ENCODE measurements around the gene PMVK.
"Not testable (repeated sequence)": the region's sequence is repeated elsewhere in the genome, so short reads cannot be mapped to it uniquely, and the experiment has no call there.

PMVK gene

GRCh38 chr1:154936555-154937084 is at the start of gene PMVK:
Gene PMVK (minus strand): TSS chr1:154936719. CDS start chr1:154936685, 34 bp downstream.
- peak; percentile 92 for DNase-seq (ENCODE audit: low read depth)

GRCh38 chr1:154983776-154984466 is 47.4 kb upstream of the PMVK start:
- no peak for DNase-seq (ENCODE audit: low read depth)

- peak; percentile 89 for DNase-seq (ENCODE audit: low read depth)
Measured at GRCh38 chr1:154982897-154983648, 46.6 kb upstream of the PMVK start, which contains the start of gene FLAD1. Gene FLAD1 (plus strand): TSS chr1:154983344. CDS start chr1:154983695, 351 bp downstream.

GRCh38 chr1:154982341-154982740 is 45.8 kb upstream of the PMVK start:
- DNase-seq (ENCODE audit: low read depth), result no peak

GRCh38 chr1:154978360-154978759 is 41.8 kb upstream of the PMVK start:
- DNase-seq (ENCODE audit: low read depth), result no peak

- not testable (repeated sequence) for DNase-seq (ENCODE audit: low read depth)
Measured at GRCh38 chr1:154977762-154978161, 41.2 kb upstream of the PMVK start.

GRCh38 chr1:154975409-154976059 is 39.0 kb upstream of the PMVK start:
- DNase-seq (ENCODE audit: low read depth), result peak; percentile 31

GRCh38 chr1:154974808-154975408 is 38.4 kb upstream of the PMVK start:
- DNase-seq (ENCODE audit: low read depth), result peak; percentile 96

GRCh38 chr1:154974102-154974807 is 37.7 kb upstream of the PMVK start, which contains the start of gene CKS1B:
Gene CKS1B (plus strand): TSS chr1:154974681. CDS start chr1:154974746, 65 bp downstream.
- peak; percentile 95 for DNase-seq (ENCODE audit: low read depth)

GRCh38 chr1:154973344-154974101 is 37.0 kb upstream of the PMVK start:
- DNase-seq (ENCODE audit: low read depth), result peak; percentile 88

GRCh38 chr1:154972517-154973343 is 36.2 kb upstream of the PMVK start:
- DNase-seq (ENCODE audit: low read depth), result no peak

GRCh38 chr1:154972213-154972516 is 35.6 kb upstream of the PMVK start:
- DNase-seq (ENCODE audit: low read depth), result no peak

- DNase-seq (ENCODE audit: low read depth), result no peak
Measured at GRCh38 chr1:154971341-154971998, 35.0 kb upstream of the PMVK start.

- DNase-seq (ENCODE audit: low read depth), result no peak
Measured at GRCh38 chr1:154970631-154971340, 34.3 kb upstream of the PMVK start, which contains the start of gene SHC1. Gene SHC1 (minus strand): TSS chr1:154970747. CDS start chr1:154970526, 221 bp downstream.

- no peak for DNase-seq (ENCODE audit: low read depth)
Measured at GRCh38 chr1:154969860-154970452, 33.4 kb upstream of the PMVK start.

- no peak for DNase-seq (ENCODE audit: low read depth)
Measured at GRCh38 chr1:154969246-154969645, 32.7 kb upstream of the PMVK start.

- DNase-seq (ENCODE audit: low read depth), result no peak
Measured at GRCh38 chr1:154968731-154969130, 32.2 kb upstream of the PMVK start.

- DNase-seq (ENCODE audit: low read depth), result no peak
Measured at GRCh38 chr1:154967331-154967950, 30.9 kb upstream of the PMVK start.
